PFSK-1 (cell line): ENCODE data around the gene LPCAT4. TPM values are rescaled to one million over a fixed set of nuclear protein-coding genes. Genes with fewer than 3 reads are reported as not detected.
A peak's percentile ranks its signal among the peaks of the same experiment; 100 is the strongest.

ENCODE experiments used
- FOXP2 ChIP-seq: optimal IDR thresholded peaks from 2 replicates; pipeline ENCODE3; 2011; ENCODE audit warnings: borderline replicate concordance, control low read depth, inconsistent platforms; ENCODE audit not compliant: insufficient read depth; ENCODE audit errors: extremely low read length, extremely low read depth
- POLR2AphosphoS5 ChIP-seq: IDR thresholded peaks from 2 replicates; pipeline ENCODE4 v1.6.1; 2012; ENCODE audit warnings: low read depth, mild to moderate bottlenecking, control low read depth, low read length, moderate library complexity
- SIN3A ChIP-seq: IDR thresholded peaks from 2 replicates; pipeline ENCODE4 v1.6.1; 2012; ENCODE audit warnings: mild to moderate bottlenecking, low read length, moderate library complexity, borderline replicate concordance; ENCODE audit not compliant: insufficient read depth
- TAF1 ChIP-seq: IDR thresholded peaks from 2 replicates; pipeline ENCODE4 v1.6.1; 2012; ENCODE audit warnings: low read length, control low read depth, borderline replicate concordance; ENCODE audit not compliant: insufficient read depth
- polyA plus RNA-seq: library from polyadenylated mRNA; unstranded; fragments of >200 nt; gene quantifications from one replicate; pipeline ENCODE4 v1.2.1, GENCODE V29; 2012; ENCODE audit warnings: low read depth, missing spikeins; ENCODE audit not compliant: insufficient read length
- TF ChIP-seq, protein P1 (sequence below), 2 experiments: IDR thresholded peaks; 2 replicates each; pipeline versions ENCODE4 v1.6.1 to v1.8.0; 2011 to 2012; ENCODE audit warnings: low read depth in 2 of 2, low read length in 2 of 2, control low read depth in 1 of 2, inconsistent platforms in 1 of 2, mild to moderate bottlenecking in 1 of 2, moderate library complexity in 1 of 2; ENCODE audit not compliant: insufficient read depth in 1 of 2

Gene LPCAT4
- polyA plus RNA-seq, result 70.4 TPM

DNA sequence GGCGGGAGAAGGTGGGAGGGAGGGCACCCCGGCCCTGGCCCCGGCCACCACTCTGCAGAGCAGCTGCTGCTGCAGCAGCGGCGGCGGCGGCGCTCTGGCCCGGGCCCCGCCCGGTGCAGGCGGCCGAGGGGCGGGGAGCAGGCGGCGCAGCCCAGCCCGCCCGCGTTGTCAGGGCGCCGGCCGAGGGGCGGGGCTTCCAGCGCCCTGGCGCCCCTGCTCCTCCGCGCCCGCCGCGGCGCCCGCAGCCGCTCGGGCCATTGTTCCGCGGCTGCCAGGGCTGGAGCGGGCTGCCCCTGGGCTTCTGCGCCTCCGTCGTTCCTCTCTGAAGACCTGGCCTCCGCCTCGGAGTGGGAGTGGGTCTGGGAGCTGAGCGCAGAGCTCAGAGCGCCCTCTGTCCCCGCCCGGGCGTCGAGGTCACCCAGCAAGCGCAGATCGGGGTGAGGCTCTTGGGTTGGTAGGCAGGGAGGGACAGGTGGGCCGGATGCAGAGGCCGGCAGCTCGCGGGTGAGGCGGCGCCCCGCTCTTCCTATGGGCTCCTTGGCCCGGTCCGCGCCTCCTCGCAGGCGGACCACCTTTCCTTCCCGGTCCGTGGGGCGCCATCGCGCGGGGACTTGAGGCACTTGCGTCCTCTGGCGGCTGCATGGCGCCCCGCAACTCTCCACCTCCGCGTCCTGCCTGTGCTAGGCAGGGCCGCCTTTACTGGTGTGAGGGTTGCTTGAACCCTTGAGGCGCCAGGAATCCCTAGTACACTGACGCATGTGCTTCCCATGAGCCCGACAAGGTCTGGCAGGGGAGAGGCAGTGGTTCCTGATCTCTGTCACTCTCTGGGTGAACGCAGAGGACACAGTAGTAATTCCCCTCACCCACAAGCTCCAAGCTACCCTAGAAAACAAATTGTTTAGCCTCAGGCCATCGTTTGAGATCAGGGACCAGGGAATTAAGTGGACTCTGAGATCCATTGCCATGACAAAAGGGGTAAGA lies at the start of gene LPCAT4:
LPCAT4 (minus strand) TSS at position 96 of the 981 bp plus-strand sequence. CDS start 96 bp downstream, outside the sequence.
- peak; percentile 78 for TF ChIP-seq FOXP2
- TF ChIP-seq TAF1, result peak; percentile 37; the same call in 1 of the 2 replicates
- no peak for TF ChIP-seq SIN3A
- TF ChIP-seq POLR2AphosphoS5, result peak; percentile 74
- TF ChIP-seq, protein P1, sequence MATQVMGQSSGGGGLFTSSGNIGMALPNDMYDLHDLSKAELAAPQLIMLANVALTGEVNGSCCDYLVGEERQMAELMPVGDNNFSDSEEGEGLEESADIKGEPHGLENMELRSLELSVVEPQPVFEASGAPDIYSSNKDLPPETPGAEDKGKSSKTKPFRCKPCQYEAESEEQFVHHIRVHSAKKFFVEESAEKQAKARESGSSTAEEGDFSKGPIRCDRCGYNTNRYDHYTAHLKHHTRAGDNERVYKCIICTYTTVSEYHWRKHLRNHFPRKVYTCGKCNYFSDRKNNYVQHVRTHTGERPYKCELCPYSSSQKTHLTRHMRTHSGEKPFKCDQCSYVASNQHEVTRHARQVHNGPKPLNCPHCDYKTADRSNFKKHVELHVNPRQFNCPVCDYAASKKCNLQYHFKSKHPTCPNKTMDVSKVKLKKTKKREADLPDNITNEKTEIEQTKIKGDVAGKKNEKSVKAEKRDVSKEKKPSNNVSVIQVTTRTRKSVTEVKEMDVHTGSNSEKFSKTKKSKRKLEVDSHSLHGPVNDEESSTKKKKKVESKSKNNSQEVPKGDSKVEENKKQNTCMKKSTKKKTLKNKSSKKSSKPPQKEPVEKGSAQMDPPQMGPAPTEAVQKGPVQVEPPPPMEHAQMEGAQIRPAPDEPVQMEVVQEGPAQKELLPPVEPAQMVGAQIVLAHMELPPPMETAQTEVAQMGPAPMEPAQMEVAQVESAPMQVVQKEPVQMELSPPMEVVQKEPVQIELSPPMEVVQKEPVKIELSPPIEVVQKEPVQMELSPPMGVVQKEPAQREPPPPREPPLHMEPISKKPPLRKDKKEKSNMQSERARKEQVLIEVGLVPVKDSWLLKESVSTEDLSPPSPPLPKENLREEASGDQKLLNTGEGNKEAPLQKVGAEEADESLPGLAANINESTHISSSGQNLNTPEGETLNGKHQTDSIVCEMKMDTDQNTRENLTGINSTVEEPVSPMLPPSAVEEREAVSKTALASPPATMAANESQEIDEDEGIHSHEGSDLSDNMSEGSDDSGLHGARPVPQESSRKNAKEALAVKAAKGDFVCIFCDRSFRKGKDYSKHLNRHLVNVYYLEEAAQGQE (IDR thresholded peaks at IDR 0.05; ENCODE audit: insufficient read depth in 1 of 2, low read depth in 2 of 2, low read length in 2 of 2), result no peak

DNA sequence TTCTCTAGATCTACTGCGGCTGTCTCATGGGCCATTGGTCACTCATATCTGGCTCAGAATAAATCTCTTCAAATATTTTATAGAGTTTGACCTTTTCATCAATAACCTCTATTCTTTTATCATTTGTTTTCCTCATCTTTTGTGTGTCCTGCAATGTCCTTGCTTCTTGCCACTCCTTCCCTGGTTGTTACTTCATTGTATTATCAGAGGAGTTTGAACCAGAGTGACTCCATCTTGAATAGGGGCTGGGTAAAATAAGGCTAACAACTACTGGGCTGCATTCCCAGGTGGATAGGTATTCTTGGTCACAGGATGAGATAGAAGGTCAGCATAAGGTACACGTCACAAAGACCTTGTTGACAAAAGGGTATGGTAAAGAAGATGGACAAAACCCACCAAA lies 9.9 kb upstream of the LPCAT4 start:
- TF ChIP-seq FOXP2 (no peak), TAF1 (no peak), POLR2AphosphoS5 (no peak), SIN3A (no peak)
- TF ChIP-seq, protein P1 (IDR thresholded peaks at IDR 0.05; ENCODE audit: insufficient read depth in 1 of 2, low read depth in 2 of 2, low read length in 2 of 2), result no peak

- no peak for TF ChIP-seq POLR2AphosphoS5
Observed at GRCh38 chr15:34374816-34375215, 7.8 kb upstream of the LPCAT4 start.

- TF ChIP-seq SIN3A (no peak), TAF1 (no peak), FOXP2 (no peak), POLR2AphosphoS5 (no peak)
- TF ChIP-seq, protein P1 (IDR thresholded peaks at IDR 0.05; ENCODE audit: insufficient read depth in 1 of 2, low read depth in 2 of 2, low read length in 2 of 2), result no peak
Observed at GRCh38 chr15:34373951-34374350, 7.0 kb upstream of the LPCAT4 start.

DNA sequence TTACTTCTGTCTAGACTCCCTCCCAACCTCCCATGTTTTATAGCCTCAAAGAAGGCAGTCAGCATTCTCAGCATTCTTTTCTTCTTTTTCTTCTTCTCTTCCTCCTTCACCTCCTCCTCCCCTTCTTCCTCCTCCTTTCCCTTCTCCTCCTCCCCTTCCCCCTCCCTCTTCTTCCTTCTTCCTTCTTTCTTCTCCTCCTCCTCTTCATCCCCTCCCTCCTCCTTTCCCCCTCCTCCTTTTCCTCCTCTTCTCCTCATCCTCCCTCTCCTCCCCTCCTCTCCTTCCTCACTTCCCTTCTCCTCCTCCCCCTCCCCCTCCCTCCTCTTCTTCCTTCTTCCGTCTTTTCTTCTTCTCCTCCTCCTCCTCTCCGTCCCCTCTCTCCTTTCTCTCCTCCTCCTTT lies 3.6 kb upstream of the LPCAT4 start:
- TF ChIP-seq POLR2AphosphoS5 (no peak), SIN3A (no peak), FOXP2 (no peak), TAF1 (no peak)
- TF ChIP-seq, protein P1 (IDR thresholded peaks at IDR 0.05; ENCODE audit: insufficient read depth in 1 of 2, low read depth in 2 of 2, low read length in 2 of 2), result no peak
